ENCODE results near the gene MED20.
"Not testable (repeated sequence)": the region's sequence is repeated elsewhere in the genome, so short reads cannot be mapped to it uniquely, and the experiment has no call there.

The MED20 gene

GRCh38 chr6:41920921-41921711, at the start of gene MED20, which contains the start of gene BYSL:
TSS of gene MED20 (minus strand) at chr6:41921139. CDS start at chr6:41921018, 121 bp downstream.
TSS of gene BYSL (plus strand) at chr6:41921499. CDS start at chr6:41921563, 64 bp downstream.
- peak; percentile 95 for DNase-seq (ENCODE audit: low spot score)

DNA sequence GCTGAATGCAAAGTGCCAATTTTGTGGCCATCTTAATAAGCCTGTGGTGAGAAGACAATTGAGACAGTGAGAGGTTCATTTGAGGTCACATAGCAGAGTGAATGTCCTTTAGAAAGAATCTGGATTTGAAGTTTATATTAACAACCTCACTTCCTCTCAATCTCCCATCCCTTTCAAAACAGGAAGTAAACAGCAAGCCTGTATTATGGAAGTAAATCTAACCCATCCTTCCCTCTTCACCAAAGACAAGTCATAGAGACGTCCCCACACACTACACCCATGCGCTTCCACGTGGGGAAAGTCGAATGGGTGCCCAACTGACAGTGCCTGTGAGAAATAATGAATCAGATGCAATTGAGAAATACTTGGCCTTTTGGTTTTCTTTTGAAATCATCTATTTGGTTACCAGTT, 49.5 kb upstream of the MED20 start:
- peak; percentile 1 for DNase-seq (ENCODE audit: low spot score)

- no peak for DNase-seq (ENCODE audit: low spot score)
Measured at GRCh38 chr6:41967312-41968287, 46.7 kb upstream of the MED20 start.

DNA sequence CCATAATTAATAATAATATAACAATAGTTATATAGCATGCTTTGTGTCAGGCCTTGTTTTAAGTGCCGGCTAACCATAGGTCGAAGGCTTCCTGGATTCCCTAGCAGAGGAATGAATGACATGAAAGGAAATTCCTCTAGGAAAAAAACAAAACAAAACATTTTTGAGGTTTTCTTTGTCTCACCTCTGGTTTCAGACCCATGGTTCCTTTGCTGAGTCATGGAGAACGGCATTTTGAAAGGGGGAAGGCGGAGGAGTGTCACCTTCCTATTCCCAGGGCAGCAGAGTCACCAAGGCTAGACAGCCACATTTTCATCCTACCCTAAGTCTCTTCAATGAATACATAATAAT, 46.0 kb upstream of the MED20 start:
- DNase-seq (ENCODE audit: low spot score): no peak

GRCh38 chr6:41966214-41966920, 45.4 kb upstream of the MED20 start:
- no peak for DNase-seq (ENCODE audit: low spot score)

GRCh38 chr6:41965429-41966213, 44.7 kb upstream of the MED20 start:
- DNase-seq (ENCODE audit: low spot score): no peak

- no peak for DNase-seq (ENCODE audit: low spot score)
Measured at GRCh38 chr6:41964201-41964887, 43.4 kb upstream of the MED20 start.

DNA sequence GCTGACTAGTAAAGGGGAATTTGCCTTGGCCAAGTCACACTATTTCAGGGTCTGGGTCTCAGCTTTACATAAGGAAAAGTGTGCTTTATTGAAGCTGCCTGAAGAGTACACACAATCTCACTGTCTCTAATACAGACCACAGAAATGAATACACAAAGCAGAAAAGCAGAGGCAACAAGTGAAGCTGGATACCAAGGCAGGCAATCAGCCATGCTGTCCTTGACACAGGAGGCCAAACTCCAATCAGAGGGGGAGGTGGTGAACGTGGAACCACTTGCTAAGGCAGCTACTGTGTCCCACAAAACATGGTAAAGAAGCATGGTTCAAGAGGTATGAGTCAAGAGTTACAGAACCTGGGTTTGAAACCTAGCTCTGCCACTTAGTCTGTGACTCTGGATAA, 42.4 kb upstream of the MED20 start:
- no peak for DNase-seq (ENCODE audit: low spot score)

DNA sequence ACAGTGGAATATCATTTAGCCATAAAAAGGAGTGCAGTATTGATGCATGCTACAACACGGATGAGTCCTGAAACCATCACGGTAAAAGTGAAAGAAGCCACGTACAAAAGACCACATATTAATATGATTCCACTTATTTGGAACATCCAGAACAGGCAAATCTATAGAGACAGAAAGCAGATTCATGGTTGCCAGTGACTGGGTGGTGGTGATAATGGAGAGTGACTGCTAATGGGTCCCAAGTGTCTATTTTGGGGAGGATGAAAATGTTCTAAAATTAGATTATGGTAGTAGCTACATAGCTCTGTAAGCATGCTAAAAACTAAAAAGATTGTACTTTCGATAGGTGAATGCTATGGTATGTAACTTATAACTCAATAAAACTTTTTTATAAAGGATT, 39.1 kb upstream of the MED20 start:
- no peak for DNase-seq (ENCODE audit: low spot score)

- DNase-seq (ENCODE audit: low spot score): no peak
Measured at GRCh38 chr6:41958022-41958856, 37.3 kb upstream of the MED20 start.

DNA sequence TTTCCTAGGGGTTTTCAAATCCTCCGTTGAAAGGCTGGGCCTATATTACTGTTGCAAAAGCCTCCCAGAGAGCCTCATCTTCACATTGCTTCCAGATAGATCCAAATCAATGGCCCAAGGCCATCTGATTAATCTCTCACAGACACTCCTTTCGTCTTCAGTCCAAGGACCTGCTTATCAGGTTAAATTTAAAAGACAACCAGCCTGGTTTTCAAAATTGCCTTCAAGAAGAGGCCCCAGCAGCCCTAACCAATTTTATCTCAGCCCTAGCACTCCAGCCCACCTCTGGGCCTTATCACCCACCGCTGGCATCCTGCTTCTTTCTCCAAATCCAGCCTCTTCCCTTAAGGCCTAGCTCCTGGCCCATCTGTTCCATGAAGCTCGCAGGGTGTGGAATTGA, 36.2 kb upstream of the MED20 start:
- DNase-seq (ENCODE audit: low spot score): no peak

- no peak for DNase-seq (ENCODE audit: low spot score)
Measured at GRCh38 chr6:41955412-41955811, 34.5 kb upstream of the MED20 start.

DNA sequence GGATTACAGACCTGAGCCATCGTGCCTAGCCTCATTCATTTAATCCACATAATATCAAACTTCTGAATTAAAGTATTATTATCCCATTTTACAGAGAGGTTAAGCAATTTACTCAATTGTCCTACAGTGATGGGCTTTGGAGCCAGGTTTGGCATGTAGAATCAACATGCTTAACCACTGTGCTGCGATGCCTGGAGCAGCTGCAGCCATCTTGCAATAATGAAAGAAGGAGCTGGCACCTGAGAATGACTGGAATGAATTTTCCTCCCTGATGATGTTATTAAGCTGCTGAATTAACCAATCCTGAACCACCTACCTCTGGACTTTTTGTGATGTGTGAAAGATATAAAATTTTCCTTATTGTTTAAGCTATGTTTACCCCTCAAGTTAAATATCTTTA, 33.7 kb upstream of the MED20 start:
- DNase-seq (ENCODE audit: low spot score): no peak

DNA sequence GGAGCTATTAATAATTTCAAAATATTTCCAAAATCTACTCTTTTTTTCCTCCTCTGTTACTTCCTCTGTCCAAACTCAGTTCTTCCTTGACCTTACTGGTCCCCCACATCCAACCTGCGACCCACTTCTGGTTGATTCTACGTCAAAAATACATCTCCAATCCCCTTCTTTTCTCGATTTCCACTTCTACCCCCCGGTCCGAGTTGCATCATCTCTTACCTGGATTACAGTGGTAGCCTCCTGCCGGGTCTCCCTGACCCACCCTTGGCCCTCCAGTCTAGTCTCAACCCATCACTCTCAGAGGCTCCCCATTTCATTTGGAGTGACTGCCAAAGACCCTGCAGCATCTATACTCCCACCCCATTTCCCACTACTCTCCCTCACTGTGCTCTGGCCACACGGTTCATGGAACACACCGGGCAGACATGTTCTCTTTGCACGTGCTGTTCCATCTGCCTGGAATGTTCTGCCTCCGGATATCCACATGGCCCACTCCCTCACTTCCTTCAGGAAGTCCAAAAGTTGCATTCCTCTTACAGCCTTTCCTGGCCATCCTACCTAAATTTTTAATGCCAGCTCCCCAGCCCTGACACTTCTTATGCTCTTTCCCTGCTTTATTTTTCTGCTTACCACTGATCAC, 26.8 kb upstream of the MED20 start:
- no peak for DNase-seq (ENCODE audit: low spot score)

DNA sequence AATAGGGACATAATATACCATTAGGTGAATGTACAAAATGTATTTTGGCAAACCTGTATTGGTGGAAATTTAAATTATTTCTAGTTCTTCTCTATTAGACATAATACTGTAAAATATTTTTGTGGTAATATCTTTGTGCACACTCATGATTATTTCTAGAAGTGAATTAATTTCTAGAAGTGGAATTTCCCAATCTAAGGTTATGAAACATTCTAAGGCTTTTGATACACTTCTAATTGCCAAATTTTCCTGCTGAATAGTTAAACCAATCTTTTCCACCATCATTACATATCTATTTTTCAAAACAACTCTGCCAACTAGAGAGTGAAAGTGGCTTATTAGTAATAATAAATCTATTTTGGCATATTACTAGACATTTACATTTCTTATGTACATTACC, 22.5 kb upstream of the MED20 start:
- no peak for DNase-seq (ENCODE audit: low spot score)

DNA sequence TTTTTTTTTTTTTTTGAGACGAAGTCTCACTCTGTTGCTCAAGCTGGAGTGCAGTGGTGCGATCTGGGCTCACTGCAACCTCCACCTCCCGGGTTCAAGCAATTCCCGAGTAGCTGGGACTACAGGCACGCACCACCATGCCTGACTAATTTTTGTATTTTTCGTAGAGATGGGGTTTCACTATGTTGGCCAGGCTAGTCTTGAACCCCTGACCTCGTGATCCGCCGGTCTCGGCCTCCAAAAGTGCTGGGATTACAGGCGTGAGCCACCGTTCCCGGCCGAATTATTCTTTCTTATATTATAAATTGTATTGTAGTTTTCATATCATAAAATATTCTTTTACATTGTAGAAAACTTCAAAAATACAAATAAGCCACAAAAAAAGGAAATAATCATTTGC, 21.9 kb upstream of the MED20 start:
- not testable (repeated sequence) for DNase-seq (ENCODE audit: low spot score)

- DNase-seq (ENCODE audit: low spot score): no peak
Measured at GRCh38 chr6:41942067-41942851, 21.3 kb upstream of the MED20 start.

- DNase-seq (ENCODE audit: low spot score): peak; percentile 91
Measured at GRCh38 chr6:41941280-41942066, 20.5 kb upstream of the MED20 start, which contains the start of gene CCND3. TSS of gene CCND3 (minus strand) at chr6:41941808. CDS start at chr6:41941649, 159 bp downstream.

Measured in globus pallidus (tissue), 1 donor.